Measurements from ENCODE around the gene MTIF3.

GRCh38 chr13:27449936-27450828 is at the start of gene MTIF3:
- TF ChIP-seq CTCF (conservative IDR thresholded peaks at IDR 0.05; ENCODE audit: low read depth, low read length) (no peak), EZH2 (IDR thresholded peaks at IDR 0.05; ENCODE audit: borderline replicate concordance, low read depth, low read length, poor library complexity, severe bottlenecking) (no peak)
